HG02623 (cell line): Measurements from ENCODE around the gene RPS6KA3.
"Not testable (repeated sequence)": the region's sequence is repeated elsewhere in the genome, so short reads cannot be mapped to it uniquely, and the experiment has no call there.

Experiments used
- ATAC-seq: cut with Tn5 transposase; IDR thresholded peaks from one replicate; pipeline ENCODE4 v1.9.1; 2021; ENCODE audit warnings: moderate library complexity; ENCODE audit not compliant: unreplicated experiment

Gene RPS6KA3

DNA sequence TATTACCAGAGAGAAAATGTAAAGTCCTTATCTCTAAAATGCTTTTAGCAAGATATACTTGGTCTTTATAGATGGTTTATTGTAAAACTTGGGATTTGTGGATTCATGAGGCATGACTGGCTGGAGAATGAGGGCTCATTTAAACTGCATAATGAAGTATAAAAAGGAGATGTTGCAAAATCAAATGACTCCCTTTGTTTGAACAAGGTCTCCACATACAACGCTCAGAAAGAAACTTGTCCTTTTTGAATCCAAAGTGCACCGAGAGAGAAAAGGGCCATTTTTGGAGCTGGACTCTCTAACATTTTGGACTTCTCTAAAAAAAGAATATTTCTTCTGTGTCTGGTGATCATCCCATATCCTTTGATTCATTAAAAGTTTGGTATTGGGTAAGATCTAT, 117.4 kb downstream of the RPS6KA3 start:
- ATAC-seq, result no peak

DNA sequence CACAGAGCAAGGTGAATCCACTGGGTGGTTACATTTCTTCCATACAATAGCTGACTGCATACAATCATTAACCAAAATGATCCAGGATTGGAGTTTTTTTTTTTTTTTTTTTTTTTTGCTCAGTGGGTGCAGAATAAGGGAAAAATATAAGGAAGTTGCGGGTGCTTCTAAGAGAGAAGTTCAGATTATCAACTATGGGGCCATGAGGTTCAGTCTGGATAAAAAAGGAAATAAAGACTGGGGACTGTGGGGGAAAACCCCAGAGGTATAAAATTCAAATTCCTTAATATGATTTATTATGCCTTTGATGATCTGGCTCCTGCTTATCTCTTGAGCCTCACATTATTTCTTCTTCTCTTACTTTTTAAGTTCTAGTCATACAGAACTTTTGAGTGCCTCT, 119.1 kb downstream of the RPS6KA3 start:
- ATAC-seq, result no peak

DNA sequence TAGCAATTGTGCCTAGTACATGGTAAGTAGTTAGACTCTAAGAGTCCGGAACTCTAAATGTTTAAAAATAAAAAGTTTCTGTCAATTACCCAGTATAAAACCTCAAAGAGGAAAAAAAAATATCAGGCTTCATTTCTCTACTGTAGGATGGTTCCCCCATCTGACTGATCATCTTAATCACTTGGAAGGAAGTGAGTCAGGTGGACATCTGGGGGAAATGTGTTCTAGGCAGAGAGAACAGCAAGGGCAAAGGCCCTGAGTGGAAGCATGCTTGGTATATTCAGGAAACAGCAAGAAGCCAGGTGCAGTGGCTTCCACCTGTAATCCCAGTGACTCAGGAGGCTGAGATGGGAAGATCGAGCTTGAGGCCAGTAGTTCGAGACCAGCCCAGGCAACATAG, 122.2 kb downstream of the RPS6KA3 start:
- ATAC-seq, result no peak

DNA sequence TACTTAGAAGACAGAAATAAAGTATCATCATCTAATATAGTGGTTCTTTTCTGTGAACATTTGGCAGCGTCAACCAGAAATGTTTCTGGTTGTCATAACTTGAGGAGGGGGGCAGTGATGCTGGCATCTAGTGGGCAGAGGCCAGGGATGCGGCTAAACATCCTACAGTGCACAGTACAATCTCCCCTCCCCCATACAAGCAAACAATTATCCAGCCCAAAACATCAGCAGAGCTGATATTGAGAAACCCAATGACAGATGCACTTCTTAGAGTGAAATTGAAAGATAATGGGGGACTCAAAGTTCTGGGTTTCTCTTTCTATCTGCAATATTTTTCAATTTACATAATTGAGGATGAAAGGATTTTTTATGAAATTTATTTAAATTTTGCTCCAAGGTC, 123.1 kb downstream of the RPS6KA3 start:
- no peak for ATAC-seq

DNA sequence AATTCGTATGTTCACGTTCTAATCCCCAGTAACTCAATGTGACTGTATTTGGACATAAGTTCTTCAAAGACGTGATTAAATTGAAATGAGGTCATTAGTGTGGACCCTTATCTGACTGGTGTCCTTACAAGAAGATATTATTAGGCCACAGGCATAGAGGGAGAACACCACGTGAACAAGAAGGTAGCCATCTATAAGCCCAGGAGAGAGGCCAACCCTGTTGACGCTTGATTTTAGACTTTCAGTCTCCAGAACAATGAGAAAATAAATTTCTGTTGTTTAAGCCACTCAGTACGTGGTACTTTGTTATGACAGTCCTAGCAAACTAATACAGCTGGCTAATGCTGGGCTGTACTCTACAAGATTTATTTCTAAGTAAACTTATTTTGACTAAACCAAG, 123.6 kb downstream of the RPS6KA3 start:
- ATAC-seq, result no peak

DNA sequence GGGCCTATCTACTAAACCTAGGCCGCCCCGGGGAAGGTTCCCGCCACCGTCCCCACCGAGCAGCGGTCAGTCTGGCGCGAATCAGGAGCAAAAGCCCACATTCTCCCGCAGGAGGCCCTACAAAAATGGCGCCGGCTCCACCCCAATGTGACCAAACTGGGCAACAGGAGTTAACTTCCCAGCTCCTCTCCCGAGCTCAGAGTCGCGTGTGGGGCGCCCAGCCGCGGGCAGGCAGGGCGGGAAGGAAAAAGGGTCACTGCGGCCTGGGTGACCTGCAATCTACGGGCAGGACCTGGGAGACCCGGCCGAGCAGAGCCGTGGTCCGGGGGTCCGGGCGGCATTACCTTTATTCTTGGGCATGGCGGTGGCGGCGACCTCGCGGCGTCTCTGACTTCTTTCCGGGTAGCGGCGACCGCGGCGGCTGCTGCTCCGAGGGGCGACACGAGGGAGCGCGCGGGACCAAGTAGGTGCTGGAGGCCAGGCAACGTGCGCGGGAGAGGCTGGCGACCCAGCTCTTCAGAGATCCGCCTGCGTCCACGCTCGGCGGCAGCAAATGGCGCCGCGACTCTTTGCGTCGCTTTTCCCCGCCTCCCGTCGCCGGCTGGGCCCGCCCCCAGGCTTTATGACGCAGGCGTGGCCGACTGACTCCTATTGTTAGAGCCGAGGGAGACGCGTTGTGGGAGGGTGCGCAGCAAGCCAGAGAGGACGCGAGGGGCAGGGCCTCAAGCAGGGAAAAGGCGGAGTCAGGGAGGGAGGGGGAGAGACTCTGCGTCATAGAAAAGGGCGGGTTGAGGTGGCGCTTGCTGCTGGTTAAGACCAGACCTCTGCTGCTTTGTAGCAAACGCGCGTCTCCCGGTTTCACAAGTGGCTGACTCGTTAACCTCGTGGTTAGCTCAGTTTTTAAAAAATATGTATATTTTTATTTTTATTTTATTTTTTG, 125.2 kb downstream of the RPS6KA3 start, which contains the start of gene EIF1AX:
TSS of gene EIF1AX (minus strand) at position 558 of the 940 bp plus-strand sequence. CDS start at position 360, 198 bp downstream.
- peak; percentile 97 for ATAC-seq

DNA sequence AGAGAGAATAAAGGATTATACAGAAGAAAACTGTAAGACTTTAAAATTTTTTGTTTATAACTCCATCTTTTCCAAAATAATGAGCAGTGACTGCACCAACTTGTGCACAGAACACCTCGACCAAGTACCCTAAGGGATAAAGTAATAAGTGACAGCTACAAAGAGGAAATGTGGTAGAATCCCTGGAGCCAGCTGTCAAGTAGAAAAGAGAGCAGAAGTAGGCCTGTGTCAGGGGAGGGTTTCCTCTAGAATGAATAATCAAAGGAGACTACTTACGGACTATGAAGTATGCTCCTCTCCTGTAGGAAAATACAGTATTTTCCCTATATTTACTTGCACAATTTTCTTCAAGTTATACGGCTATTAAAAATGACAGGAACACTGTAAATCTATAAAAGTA, 126.3 kb downstream of the RPS6KA3 start:
- no peak for ATAC-seq

DNA sequence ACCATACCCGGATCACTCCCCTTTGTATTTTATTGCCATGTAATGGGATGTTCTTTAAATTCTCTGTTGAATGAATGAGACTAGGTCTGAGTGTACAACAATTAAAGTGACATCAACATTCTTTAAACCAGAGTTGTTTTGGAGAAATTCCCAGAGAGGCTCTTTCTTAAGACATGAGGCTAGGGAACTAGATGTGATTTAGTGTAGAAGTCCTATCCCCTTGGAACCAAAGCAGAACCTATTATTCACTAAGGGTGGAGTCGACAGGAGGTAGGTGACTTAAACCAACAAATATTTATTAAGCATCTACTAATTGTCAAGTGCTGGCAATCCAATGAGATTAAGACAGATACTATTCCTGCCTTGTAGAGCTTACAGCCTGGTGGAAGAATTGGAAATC, 126.7 kb downstream of the RPS6KA3 start:
- no peak for ATAC-seq

DNA sequence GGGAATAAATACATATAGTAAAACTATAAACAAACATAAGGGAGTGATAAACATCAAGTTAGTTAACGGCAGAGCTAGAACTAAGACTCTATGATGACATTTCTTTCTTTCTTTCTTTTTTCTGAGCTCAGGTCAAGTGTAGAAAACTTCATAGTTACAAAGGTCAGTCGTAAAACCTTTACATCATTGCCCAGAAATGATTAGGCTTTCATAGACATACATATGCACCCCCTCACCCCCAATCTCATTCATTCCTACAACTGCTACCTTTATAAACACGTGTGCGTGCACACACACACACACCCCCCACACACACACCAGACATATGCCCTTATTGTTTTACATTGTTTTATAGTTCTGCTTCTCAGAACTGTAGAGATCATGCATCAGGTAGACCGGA, 130.8 kb downstream of the RPS6KA3 start:
- no peak for ATAC-seq

DNA sequence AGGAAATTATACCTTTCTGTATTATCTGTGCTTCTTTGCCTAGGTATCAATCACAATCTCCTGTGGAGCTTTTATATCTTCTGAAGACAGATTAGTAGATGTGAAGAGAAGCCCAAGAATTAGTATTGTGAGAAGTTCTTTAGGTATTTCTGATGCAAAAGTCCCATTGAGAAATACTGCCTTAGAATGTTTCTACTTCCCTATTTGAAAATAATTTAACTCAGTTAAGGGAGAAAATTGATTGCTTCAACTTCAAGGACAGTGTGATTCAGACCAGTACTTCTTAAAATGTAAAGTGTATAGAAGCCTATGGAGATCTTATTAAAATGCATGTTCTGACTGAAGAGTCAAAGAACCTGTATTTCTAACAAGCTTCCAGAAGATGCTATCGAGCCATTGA, 134.0 kb downstream of the RPS6KA3 start:
- ATAC-seq, result no peak

DNA sequence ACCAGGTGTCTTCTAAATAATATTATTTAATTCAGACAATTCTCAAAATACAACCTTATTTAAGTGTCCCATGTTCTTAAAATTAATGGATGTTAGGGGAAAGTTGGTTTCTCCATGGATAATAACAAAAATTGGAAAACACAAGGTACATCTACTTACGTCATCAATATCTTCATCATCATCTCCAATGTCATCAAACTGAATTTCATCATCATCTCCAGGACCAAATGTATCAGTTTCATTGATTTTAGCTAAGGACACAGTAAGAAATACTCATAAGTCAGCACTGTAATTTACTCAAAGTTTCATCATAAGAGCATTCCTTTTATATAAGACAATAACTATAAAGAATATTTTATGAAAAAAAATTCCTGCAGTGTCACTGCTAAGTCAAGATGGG, 136.4 kb downstream of the RPS6KA3 start:
- ATAC-seq, result no peak

DNA sequence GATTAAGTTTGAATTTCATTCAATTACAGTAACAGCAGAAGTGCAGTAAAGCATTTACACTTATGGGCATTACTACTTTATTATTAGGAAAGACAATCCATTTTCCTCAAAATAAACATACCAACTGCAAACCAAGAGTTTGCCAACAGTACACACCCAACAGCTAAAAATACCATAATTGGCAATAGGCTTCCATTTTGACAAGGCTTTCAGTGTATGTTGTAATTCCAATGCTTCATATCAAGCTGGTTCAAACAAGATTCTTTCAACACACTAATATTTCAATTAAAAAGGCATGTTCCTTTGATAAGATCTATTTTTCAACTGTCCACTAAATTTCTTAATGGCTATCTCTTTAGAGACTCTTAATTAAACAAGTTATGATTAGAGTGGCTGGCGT, 137.2 kb downstream of the RPS6KA3 start:
- no peak for ATAC-seq

DNA sequence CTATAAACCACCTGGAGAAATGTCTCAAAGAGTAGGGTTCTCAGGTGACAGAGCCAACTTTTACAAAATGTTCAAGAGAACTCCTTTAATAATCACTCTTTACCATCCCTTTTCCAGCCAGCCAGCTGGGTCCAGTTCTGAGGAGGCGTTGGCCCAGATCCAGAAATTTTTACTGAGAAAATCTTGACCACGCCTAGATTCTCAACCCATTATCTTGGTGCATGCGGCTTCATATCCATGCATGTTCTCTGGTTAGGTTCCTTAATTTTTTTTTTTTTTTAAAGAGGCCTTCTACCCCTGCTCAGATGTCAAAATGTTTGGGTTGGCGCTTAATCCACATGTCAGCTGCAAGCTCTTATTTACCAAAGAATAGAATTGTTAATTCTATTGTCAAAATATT, 138.0 kb downstream of the RPS6KA3 start:
- no peak for ATAC-seq

DNA sequence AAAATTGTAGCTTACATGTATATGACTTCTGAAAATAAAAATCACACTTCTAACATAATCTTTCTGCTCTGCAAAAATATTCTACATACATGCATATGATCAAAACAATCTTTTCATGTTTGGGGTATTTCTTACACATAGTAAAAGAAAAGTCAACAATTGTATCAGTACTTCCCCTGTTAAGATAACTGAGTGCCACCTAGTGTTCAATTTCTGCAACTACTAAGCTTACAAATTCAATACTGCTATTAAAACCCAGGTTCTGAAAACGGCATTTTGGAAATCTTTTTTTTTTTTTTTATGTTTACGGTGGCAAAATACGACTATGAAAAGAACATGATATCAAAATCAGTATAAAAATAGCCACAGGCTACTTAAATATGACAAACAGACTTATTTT, 139.3 kb downstream of the RPS6KA3 start:
- ATAC-seq, result not testable (repeated sequence)

DNA sequence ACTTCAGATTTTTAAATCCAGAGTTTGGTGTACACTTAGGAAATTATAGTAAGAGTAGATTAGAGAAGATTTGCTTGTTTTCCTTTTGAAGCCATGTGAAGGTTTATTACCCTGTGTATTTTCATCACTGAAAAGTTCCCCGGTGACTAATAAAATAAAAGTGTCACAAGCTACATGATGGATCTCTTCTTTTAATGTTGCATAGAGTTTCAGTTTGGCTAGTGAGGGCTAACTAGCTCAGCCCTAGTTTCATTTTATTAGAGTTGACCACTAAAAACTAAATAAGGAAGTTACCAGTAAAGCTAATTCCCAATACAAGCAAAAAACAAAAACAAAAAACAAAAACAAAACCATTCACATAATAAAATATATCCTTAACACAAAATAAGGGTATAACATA, 139.9 kb downstream of the RPS6KA3 start:
- ATAC-seq, result not testable (repeated sequence)

DNA sequence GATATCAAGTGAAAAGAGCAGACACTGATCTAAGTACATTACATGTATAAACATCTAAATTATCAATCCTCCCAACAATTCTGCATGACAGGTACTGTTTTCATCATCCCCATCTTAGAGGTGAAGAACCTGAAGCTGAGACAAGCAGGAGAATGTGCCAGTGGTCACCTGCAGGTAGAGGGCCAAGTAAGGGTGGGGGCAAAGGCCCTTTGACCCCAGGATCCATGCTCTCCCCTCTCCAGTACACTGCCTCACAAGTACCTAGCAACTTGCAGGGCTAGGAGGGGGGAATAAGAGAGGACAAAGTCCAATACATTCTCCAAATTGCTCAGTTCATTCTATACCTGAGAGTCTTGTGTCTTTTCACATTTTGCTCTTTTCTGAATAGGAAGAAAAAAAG, 141.7 kb downstream of the RPS6KA3 start:
- ATAC-seq, result no peak

DNA sequence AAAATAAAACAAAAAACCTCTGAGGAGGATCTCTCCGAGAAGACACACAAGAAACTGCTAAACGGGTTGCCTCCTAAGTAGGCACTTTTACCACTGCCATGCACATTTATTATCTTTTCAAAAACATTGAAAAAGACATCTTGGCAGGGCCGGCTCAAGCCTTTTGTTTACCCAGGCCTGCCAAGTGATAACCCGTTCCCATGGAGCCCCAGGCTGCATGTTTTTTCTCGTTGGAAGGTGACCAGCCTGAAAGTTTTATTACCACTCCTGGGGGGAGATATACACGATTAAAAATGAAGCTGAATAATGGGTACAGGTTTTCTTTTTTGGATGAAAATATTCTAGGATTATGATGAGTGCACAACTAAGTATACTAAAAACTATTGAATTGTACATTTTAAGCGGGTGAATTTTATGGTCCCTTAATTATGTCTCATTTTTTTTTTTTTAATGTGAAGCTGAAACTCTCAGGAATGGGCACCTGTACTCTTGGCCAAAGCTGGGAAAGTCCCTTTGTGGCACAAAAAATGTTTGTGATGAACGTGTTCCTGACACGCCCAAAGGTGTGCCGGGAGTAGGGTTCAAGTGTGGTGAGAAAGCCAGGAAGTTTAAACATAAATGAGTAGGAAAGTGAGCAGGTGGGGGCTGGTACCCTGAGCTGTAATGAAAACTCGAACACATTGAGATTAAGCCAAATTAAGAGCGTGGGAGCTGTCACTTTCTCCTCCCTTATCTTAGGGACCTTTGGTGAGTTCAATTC, 148.5 kb downstream of the RPS6KA3 start:
- ATAC-seq, result no peak

DNA sequence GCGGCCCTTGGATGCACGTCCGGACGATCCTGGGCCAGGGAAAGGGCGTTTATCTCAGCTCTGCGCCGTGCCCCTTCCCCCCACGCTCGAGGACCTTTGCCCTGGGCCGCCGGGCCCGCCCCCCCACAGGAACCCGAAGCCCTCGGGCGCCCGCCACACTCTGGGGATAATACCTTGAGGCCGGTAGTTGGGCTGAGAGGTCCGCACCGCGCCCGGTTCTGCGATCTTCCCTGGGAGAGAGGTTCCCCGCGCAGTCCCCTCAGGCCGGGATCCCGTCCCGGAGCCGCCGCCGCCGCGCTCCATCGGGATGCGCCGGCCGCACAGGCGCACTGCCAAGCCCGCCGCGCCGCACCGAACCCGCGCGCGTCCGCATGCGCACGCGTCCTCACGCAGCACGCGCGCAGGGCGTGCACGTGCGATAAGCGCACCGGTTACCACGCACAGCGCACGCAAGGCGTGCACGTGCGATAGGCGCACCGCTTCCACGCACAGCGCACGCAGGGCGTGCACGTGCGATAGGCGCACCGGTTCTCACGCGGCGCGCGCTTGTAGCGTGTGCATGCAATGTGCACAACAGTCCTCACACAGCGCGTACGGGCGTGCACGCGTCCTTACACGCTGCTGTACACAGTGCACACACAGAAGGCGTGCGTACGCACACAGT, 150.0 kb downstream of the RPS6KA3 start, which contains the start of gene MAP7D2:
TSS of gene MAP7D2 (minus strand) at position 331 of the 664 bp plus-strand sequence. CDS start at position 303, 28 bp downstream.
- no peak for ATAC-seq

DNA sequence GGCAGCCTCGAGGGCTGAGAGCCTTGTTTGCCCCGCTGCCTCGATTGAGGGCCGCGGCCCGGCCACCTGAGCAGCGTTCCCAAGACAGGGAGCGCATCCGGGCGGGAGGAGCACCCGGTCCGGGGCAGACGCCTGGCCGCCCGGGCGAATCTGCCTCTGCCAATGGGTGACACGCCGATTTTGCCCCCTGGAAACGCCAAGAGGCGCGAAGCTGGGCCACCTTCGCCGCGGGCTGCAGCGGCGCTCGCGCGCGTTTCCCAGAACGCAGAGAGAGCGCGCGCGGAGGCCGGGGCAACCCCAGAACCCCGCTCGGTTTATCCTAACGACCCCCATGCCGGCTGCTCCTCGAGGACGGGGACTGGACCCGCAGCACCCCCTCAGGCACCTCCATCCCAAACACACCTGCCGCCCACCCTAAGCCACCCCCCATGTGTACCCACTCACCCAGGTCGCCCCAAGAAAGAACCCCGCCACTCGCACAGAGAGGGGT, 150.6 kb downstream of the RPS6KA3 start:
- no peak for ATAC-seq

DNA sequence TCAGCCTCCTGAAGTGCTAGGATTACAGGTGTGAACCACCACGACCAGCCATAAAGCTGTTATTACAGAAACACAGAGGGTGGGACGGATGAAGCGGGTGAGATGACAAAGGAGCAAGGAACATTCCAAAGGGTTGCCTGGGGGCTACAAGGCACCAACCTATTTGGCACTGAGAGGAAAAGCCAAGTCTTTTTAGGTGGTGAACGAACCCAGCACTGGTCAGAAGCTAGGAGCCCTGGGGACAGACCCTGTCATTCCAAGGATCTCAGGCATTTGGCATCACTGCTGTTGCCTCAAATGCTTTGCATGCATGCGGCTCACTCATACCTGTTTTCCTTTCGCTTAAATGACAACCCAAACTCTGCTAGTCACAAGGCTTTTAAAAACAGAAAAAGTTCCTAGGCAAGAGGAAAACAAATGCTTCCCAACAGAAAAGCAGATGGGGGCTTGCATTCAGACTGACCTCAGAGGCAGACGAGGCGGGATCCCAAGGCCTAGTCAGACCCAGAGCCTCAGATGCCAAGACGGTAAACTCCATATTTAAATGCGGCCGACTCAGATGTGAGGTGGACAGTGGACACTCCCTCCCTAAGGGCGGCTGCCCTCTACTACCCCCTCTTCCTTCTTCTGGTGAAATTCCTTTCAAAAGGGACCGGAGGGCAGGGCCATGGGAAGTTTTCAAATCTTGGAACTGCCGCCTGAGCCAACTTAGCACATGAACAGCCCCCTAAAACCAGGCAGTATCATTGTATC, 154.5 kb downstream of the RPS6KA3 start:
- ATAC-seq, result no peak
